GM21737 (cell line): ENCODE results near the gene ZNF608.

Source experiments
- ATAC-seq: cut with Tn5 transposase; IDR thresholded peaks from one replicate; pipeline ENCODE4 v1.9.1; 2021; ENCODE audit warnings: mild to moderate bottlenecking, moderate library complexity; ENCODE audit not compliant: unreplicated experiment

The ZNF608 gene, protein sequence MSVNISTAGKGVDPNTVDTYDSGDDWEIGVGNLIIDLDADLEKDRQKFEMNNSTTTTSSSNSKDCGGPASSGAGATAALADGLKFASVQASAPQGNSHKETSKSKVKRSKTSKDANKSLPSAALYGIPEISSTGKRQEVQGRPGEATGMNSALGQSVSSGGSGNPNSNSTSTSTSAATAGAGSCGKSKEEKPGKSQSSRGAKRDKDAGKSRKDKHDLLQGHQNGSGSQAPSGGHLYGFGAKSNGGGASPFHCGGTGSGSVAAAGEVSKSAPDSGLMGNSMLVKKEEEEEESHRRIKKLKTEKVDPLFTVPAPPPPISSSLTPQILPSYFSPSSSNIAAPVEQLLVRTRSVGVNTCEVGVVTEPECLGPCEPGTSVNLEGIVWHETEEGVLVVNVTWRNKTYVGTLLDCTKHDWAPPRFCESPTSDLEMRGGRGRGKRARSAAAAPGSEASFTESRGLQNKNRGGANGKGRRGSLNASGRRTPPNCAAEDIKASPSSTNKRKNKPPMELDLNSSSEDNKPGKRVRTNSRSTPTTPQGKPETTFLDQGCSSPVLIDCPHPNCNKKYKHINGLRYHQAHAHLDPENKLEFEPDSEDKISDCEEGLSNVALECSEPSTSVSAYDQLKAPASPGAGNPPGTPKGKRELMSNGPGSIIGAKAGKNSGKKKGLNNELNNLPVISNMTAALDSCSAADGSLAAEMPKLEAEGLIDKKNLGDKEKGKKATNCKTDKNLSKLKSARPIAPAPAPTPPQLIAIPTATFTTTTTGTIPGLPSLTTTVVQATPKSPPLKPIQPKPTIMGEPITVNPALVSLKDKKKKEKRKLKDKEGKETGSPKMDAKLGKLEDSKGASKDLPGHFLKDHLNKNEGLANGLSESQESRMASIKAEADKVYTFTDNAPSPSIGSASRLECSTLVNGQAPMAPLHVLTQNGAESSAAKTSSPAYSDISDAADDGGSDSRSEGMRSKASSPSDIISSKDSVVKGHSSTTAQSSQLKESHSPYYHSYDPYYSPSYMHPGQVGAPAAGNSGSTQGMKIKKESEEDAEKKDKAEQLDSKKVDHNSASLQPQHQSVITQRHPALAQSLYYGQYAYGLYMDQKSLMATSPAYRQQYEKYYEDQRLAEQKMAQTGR (N-terminal part only)

GRCh38 chr5:124745928-124746915 is at the start of gene ZNF608:
ZNF608 (minus strand) TSS chr5:124746639; CDS start chr5:124744989, 1,650 bp downstream.
- no peak for ATAC-seq

- ATAC-seq, result no peak
Observed at GRCh38 chr5:124795829-124796228, 49.4 kb upstream of the ZNF608 start.

GRCh38 chr5:124790895-124791732 is 44.7 kb upstream of the ZNF608 start:
- ATAC-seq, result no peak

DNA sequence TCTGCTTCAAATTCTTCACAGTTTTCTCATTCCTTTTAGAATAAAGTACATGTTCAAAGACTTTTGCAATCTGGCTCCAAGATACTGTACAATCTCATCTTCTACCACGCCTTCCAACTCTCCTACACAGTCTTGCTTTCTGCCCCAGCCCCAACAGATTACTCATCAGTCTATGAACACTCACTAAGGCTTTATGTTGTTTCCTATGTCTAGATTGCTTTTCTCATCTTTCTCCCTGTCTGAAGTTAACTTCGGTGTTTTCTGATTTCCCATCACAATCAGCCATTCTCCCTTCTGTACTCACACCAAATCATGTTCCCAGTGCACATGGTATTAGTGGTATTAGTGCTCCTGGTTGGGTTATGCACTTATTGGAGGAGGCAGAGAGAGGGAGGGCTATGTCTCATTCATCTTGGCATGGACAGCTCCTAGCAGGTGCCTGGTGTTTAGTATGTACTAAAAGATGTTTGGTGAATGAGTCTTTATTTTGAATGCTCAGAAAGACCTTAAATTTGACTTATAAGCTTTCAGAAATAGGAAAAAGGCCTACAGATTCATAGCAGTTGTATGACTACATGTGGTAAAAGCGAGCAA is 44.0 kb upstream of the ZNF608 start:
- ATAC-seq, result no peak

DNA sequence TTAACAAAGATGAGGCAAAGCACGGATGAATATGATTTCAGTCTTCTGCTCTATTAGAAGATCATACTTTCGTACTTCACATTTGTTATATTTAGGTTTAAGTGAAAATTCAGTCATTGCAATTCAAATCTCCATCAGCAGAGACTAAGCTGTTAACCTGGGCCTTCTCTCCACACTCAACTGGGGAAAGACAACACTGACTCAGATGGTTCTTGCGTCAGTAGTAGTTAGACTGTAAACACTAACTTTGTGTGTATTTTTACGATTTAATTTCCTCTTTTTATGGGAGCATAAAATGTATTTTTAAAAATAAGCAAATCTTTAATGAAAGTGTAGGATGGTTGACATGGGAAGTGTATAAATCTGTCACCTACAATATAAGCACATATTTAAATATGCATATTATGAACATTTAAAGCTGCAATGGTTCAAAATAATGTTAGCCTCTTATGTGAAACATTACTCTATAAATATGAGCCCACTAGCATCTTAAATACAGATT is 42.7 kb upstream of the ZNF608 start:
- no peak for ATAC-seq

DNA sequence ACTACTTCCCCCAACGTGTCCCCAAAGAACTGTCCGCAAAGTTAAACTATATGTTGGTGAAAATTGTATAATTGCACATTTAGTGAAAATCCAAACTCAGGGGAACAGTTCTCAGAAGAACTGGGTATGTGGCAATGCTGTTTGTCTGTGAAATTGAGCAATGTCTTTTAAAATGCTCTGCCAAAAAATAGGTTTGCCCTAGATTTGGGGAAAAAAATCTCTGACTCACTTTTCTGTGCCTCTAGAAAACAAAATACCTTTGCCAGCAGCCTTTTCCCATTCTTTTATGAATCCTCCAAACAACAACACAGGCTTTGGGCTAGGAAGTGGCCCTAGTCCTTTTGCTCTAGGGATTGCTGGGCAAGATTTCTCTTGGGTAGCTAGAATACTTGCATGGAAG is 37.4 kb upstream of the ZNF608 start:
- ATAC-seq, result no peak

DNA sequence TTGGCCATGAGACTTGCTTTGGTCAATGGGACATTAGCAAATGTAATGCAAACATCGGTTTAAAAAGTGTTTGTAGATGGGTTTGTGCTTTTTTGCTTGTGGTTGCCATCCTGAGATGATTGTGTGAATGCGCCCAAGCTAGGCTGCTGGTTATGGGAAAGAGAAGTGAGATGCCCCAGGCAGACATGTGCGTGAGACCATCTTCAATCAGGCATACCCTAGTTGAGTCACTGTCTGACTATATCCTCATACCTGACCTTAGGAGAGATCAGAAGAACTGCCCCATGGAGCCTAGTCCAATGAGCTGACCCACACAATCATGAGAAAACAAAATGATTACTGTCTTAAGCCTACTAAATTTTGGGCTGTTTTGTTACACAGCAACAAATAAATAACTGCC is 36.8 kb upstream of the ZNF608 start:
- no peak for ATAC-seq

DNA sequence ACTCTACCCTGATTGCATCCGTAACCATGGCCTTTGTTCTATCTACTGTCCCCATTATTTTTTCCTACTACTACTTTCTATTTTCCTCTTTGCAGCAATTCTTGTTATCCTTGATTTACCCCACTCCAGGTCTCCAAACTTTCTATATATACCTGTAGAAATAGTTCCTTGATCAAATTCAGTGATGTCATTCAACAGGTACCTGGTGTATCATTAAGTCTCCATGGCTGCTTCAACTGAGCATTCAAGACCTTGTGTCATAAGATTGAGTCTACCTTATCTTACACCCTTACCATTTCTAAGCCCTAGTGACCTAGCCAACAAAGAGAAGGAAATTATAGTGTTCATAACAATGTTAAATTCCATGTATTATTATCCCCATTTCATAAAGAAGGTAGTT is 35.8 kb upstream of the ZNF608 start:
- ATAC-seq, result no peak

DNA sequence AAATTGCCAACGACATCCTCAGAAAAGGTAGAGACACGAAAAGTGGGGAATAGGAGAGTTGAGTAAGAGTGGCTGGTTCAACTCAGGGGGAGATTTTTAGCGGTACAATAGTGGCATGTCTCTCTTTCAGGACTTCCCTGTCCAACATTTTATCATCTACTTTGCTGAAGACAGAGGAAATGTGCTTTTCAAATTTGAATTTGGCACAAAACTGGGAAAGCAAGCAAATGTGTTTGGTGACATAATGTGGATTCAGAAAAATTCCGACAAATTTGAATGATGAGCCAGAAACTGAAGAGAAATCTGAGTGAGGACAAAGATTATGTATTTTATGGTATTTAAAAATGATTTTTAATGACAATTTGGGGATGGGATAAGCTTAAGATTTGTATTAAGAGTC is 33.6 kb upstream of the ZNF608 start:
- no peak for ATAC-seq

GRCh38 chr5:124773315-124774311 is 27.2 kb upstream of the ZNF608 start:
- no peak for ATAC-seq

- no peak for ATAC-seq
Observed at GRCh38 chr5:124772457-124773200, 26.2 kb upstream of the ZNF608 start.

DNA sequence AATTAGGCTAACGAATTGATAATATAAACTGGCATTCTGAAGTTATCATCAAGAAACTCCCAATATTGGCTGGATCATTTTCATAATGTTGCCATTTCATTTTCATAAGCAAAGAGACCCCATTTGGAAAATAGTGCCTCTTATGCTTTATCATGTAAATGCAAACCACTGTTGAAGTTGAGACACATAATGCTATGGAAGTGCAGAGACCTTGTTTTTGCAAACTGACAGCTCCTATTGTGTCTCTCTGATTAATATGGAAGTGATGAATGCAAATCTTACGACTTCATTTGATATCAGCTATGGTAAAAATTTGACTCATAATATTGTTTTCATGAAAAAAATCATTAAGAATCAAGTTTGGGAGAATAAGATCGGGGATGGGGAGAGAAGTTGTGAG is 25.3 kb upstream of the ZNF608 start:
- ATAC-seq, result no peak

DNA sequence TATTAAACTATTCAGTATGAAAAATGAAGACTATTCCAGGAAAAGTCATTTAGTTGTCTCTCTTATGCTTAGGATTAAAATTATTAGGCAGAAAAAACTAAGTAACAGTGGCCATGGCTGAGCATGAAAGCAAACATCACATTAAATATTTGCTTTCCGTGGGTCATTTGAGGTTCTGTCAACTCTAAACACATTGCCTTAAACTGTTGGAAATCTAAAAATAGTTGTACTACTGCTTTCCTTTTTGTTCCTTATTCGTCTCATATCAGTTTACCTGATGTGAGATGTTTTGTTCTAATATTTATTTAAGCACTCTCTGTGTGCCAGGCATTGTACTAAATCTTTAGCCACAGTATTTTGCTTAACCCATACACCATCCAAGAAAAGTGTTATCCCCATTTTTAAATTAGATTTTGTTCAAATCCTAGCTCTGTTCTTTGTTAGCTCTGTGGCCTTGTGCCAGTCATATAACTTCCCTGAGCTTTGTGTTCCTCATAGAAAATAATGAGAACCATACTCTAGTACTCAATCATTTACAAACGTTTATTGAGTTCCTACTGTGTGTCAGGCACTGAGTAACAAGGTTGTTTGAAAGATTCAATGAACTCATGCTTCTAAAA is 18.7 kb upstream of the ZNF608 start:
- no peak for ATAC-seq

GRCh38 chr5:124764585-124764984 is 18.1 kb upstream of the ZNF608 start:
- ATAC-seq, result no peak

DNA sequence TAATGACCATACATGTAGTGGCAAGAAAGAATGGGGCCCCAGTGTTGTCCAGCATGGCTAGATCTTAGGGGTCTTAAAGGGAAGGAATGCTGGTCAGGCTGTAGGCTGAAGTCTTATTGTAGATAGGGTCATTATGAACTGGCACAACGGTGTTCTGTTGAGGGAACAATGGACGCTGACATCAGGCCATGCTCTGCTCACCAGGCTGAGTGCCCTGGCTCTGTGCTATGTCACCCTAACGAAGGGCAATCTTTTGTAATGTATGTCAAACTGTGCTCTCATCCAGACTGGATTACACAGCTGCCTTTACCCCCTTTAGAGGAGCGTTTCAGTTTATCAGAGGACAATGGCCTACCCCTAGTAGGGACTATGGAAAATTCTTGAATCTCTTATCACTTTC is 14.6 kb upstream of the ZNF608 start:
- ATAC-seq, result no peak

DNA sequence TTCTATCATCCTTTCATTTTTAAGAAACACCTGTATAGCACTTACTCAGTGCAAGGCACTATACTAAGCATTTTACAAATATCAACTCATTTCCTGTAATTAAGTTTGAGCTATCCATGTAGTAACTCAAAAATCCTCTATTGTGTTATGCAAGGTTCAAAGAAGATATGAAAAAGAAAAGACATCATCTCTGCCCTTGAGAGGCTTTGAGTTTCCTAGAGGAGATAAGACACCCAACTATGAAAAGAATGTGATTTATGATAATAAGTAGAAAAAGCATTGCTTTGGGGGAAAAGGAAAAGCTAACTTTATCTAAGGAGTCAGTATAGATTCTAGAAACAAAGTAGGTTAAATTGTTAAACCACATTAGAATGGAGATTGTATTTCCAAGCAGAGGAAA is 14.2 kb upstream of the ZNF608 start:
- ATAC-seq, result no peak
